ENCODE data around the gene TMEM244.
A peak's percentile ranks its signal among the peaks of the same experiment; 100 is the strongest.
"Not testable (repeated sequence)": the region's sequence is repeated elsewhere in the genome, so short reads cannot be mapped to it uniquely, and the experiment has no call there.

TMEM244 gene, protein sequence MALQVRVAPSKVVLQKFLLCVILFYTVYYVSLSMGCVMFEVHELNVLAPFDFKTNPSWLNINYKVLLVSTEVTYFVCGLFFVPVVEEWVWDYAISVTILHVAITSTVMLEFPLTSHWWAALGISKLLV
- total RNA-seq: 0 to 0.99 (median 0) reads per million in 17 experiments

DNA sequence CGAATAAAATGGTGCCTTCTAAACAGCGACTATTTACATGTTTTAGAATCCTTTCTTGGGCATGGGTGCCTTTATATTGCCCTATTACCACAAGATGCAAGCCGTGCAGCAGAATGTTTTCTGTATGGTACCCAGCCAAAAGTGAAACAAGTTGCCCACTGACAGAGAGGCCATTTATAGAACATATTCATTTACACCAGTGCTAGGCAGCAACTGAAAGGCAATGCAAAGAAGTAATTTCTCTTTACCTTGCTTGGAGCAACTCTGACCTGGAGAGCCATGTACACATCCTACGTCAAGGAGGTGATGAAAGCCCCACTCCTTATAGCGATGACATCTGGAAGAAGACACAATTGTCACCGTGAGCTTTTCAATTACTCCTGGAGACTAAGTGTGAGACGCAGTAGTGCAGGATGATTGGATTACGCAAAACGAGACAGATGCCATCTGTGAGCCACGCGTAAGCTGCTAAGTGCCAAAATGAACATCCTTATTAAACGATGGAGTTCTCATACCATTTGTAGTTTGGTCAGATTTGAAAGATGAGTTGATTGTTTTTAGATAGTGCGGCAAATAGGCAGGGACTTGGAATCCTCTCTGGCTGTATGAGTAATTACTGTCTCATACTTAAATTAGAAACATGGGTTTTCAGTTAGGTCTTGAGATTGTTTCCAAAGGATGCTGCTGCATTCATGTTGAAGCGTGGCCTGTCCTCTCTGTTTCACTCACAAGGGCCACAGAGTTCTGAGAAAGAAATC, at the start of gene TMEM244:
Gene TMEM244 (minus strand): TSS at position 408 of the 758 bp plus-strand sequence. CDS start 127 bp downstream, at position 281.
- no peak for DNase-seq

DNA sequence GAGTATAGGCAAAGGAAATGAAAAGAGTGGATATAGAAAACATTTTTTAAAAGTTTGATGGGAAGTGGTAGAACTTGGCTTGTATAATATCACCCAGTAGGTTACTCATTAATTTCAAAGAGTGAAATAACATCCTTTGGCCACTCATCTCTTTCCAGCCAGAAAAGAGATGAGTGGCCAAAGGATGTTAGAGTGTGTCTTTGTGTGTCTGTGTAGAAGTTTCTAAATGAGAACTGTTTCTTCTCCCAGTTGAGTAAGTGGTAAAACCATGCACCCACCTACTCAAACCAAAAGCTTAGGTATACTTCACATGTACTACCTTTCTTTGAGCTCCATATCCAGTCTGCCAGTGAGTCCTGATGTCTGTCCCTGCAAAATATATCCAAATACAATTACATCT, 47.7 kb upstream of the TMEM244 start:
- DNase-seq: no peak

DNA sequence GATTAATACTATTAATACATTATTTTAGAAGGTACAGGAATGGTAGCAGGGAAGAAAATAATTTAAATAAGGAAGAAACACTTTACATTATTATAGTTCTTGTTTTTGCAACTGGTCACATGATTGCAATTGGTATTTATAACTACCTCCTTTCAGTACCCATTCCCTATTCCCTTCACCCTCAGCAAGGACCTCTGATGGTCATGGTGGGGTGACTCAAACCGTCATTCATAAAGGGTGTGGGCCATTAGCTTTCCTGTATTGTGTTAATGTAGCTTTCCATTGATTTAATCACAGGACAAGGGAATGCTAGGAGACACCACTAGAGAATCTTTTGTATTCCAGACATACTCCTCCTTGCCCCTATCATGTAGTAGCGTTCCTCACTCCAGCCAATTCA, 47.2 kb upstream of the TMEM244 start:
- peak; percentile 31 to 64 (median 48) for DNase-seq

- DNase-seq: no peak
Observed at GRCh38 chr6:129906515-129907077, 45.5 kb upstream of the TMEM244 start.

DNA sequence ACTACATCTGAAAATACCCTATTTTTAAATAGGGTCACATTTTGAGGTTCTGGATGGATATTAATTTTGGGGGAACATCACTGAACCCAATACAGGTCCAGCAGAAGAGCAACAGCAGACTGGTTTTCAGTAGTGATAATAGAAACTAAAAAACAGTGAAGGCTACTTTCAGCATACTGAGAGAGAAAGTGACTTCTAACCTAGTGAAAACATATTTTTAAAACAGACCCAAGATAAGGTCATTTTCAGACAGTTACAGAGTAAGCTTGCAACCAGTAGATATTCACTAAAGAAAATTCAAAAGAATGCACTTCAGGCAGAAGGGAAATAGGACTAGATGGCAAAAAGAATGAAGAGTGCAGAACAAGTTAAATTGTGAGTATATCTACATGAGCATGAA, 42.0 kb upstream of the TMEM244 start:
- DNase-seq: no peak

GRCh38 chr6:129902681-129903080, 41.6 kb upstream of the TMEM244 start:
- no peak for DNase-seq

DNA sequence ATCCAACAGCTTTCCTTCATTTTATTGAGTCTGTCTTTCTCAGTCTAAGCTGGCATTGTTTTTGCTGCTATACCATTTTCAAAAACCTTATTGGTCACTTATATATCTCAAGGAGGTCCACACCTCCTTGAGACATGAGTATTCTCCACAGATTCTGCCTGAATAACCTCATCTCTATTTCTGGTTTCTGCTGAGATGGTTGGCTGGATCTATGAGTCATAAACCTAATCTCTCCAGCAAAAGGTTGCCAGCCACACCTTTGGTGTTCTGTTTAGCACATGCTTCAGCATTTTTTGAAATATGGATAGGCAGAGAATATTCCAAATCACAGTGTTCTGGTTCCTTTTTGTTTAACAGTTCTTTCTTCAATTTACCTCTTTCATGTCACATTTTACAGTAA, 40.8 kb upstream of the TMEM244 start:
- no peak for DNase-seq

- peak in 3 of 4 experiments; percentile 27 to 76 (median 70) for DNase-seq
Observed at GRCh38 chr6:129895692-129896091, 34.6 kb upstream of the TMEM244 start.

GRCh38 chr6:129894921-129895320, 33.8 kb upstream of the TMEM244 start:
- DNase-seq: peak; percentile 61 to 82 (median 74)

GRCh38 chr6:129893640-129894039, 32.5 kb upstream of the TMEM244 start:
- peak in 3 of 4 experiments; percentile 24 to 75 (median 57) for DNase-seq

- DNase-seq: no peak
Observed at GRCh38 chr6:129890701-129891100, 29.6 kb upstream of the TMEM244 start.

GRCh38 chr6:129890164-129890563, 29.0 kb upstream of the TMEM244 start:
- peak in 3 of 4 experiments; percentile 37 to 47 (median 46) for DNase-seq

- peak; percentile 43 to 80 (median 62) for DNase-seq
Observed at GRCh38 chr6:129889580-129889979, 28.5 kb upstream of the TMEM244 start.

DNA sequence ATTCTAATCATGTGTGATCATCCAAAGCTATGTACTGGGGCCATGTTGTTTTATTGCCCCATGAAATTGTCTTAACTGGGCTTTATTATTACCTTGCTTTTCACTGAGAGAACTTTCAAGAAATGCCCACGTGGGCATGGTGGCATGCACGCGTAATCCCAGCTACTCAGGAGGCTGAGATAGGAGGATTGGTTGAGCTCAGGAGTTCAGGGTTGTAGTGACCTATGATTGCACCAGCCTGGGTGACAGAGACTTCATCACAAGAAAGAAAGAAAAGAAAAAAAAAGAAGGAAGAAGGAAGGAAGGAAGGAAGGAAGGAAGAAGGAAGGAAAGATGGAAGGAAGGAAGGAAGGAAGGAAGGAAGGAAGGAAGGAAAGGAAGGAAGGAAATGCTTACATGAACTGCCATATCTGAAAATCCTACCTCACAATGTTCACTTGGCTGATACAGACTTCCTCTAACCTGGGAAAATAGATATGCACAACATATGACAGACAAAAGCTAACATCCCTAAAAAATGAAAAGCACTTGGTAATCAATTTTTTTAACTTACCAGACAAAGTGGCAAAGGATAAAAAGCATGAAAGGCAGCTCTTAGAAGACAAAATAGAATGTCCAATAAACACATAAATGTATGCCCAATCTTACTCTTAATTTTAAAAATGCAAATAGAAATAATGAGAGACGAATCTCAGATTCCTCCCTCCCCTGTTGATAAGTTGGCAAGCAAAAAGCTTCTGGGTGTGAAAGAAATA, 25.5 kb upstream of the TMEM244 start:
- no peak for DNase-seq

DNA sequence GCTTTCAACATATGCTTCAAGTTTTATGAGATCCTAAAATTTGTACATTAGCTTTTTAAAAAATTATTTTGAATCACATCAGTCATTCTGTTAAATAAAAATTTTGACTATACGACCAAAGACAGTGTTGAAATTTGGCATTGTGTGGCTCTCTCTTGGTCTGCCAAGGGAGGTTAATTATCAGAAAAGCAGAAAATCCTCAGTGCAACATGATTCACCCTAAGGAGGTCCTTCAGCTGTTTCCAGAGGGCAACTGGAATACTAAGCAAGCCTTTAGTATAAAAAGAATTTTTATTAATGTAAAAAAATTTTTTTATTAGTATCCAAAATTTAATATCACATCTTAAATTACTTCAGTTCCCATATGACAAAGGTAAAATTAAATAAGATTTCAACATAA, 23.1 kb upstream of the TMEM244 start:
- DNase-seq: no peak

GRCh38 chr6:129882510-129883023, 21.5 kb upstream of the TMEM244 start:
- peak in 3 of 4 experiments; percentile 31 to 50 (median 32) for DNase-seq

- not testable (repeated sequence) for DNase-seq
Observed at GRCh38 chr6:129877894-129878293, 16.8 kb upstream of the TMEM244 start.

DNA sequence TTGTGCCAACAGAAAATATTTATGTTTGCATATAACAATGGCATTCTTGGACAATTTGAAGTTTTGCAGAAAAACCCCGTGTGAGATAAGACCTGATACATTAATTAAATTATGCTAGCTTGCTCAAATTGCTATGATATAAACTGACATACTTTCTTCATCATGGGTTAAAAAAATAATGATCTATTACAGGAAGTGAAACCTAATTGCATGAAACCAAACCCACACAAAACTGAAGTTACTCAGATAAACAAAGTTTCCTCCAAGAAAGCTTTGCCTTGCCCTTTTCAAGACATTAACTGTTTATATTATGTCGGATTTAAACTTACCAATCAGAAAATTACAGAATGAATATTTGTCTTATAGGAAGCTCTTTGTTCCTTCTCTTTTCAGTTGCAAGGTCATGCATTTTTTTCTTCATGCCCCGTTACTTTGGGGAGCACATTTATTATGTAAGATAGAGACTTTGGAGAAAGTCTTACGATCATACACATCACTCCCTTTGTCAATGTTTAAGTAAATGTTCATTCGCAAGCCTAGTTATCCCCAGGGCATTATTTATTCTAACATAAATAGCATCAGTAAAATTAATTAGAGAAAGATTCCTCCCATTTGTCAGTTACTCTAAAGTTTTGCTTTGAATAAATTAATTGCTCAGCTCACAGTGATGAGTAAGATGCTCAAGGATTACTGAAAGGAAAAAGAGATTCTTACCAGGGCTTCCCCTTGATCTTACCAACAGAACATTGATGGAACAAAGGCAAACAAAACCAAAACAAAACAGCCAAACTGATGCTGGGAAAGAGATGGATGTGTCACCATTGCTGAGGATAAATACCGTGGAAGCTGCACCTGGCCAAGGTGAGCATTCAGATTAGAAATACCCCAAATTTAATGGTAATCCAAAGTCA, 14.8 kb upstream of the TMEM244 start:
- peak in 2 of 4 experiments; percentile 56 to 68 for DNase-seq

GRCh38 chr6:129874837-129875236, 13.7 kb upstream of the TMEM244 start:
- DNase-seq: no peak

- no peak for DNase-seq
Observed at GRCh38 chr6:129872586-129872985, 11.5 kb upstream of the TMEM244 start.

DNA sequence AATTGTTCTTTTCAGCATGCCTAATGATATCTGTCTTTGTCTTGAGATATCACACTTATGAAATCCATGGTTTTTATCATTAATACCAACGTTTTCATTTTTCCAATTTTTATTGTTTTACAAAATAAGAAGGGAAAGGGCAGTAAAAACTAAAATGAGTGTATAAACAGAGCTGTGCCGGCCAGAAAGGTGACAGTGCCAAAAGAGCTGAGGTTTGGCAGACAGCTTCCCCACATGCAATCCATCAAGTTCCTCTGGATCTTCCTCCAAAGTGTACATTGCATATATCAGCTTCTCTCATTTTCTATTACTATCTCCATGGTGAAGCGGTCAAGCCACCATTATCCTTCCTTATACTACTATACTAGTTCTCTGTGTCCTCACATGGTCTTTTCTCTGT, 10.1 kb upstream of the TMEM244 start:
- DNase-seq: no peak

- DNase-seq: no peak
Observed at GRCh38 chr6:129867403-129867802, 6.3 kb upstream of the TMEM244 start.
